Central memory CD4-positive, alpha-beta T cell (primary cell): ENCODE data around the gene ADGRL1.

ENCODE experiments used
- DNase-seq: peaks from one replicate; pipeline ENCODE4 v3.0.0; 2022

Gene ADGRL1

GRCh38 chr19:14138576-14139265, 67.2 kb downstream of the ADGRL1 start:
- no peak for DNase-seq

GRCh38 chr19:14136509-14137281, 69.3 kb downstream of the ADGRL1 start, which contains the start of gene ASF1B:
ASF1B (minus strand) TSS chr19:14136589; CDS start chr19:14136456, 133 bp downstream.
- DNase-seq, result peak; percentile 99

- DNase-seq, result no peak
Measured at GRCh38 chr19:14135985-14136508, 69.9 kb downstream of the ADGRL1 start.

GRCh38 chr19:14135355-14135754, 70.6 kb downstream of the ADGRL1 start:
- DNase-seq, result no peak

- DNase-seq, result no peak
Measured at GRCh38 chr19:14127929-14128509, 78.0 kb downstream of the ADGRL1 start.

GRCh38 chr19:14127176-14127575, 78.8 kb downstream of the ADGRL1 start:
- no peak for DNase-seq

- no peak for DNase-seq
Measured at GRCh38 chr19:14122924-14123323, 83.0 kb downstream of the ADGRL1 start.

- no peak for DNase-seq
Measured at GRCh38 chr19:14120497-14120780, 85.5 kb downstream of the ADGRL1 start.

GRCh38 chr19:14119644-14120496, 86.1 kb downstream of the ADGRL1 start:
- no peak for DNase-seq

GRCh38 chr19:14119146-14119545, 86.8 kb downstream of the ADGRL1 start:
- DNase-seq, result no peak

GRCh38 chr19:14118165-14119051, 87.6 kb downstream of the ADGRL1 start:
- DNase-seq, result peak; percentile 57

- DNase-seq, result peak; percentile 99
Measured at GRCh38 chr19:14117668-14118164, 88.3 kb downstream of the ADGRL1 start, which contains the start of gene PRKACA. PRKACA (minus strand) TSS chr19:14117762; CDS start chr19:14117547, 215 bp downstream.

- DNase-seq, result peak; percentile 12
Measured at GRCh38 chr19:14116918-14117578, 88.9 kb downstream of the ADGRL1 start.

GRCh38 chr19:14116525-14116917, 89.4 kb downstream of the ADGRL1 start:
- no peak for DNase-seq

- DNase-seq, result no peak
Measured at GRCh38 chr19:14115756-14116155, 90.2 kb downstream of the ADGRL1 start.

- DNase-seq, result peak; percentile 22
Measured at GRCh38 chr19:14114854-14115253, 91.1 kb downstream of the ADGRL1 start.

GRCh38 chr19:14114439-14114838, 91.5 kb downstream of the ADGRL1 start:
- no peak for DNase-seq

GRCh38 chr19:14113762-14114414, 92.1 kb downstream of the ADGRL1 start:
- peak; percentile 27 for DNase-seq

- no peak for DNase-seq
Measured at GRCh38 chr19:14112809-14113385, 93.1 kb downstream of the ADGRL1 start.
